Natural killer cell (primary cell): ENCODE measurements around the gene MYCBP. TPM values are rescaled to one million over a fixed set of nuclear protein-coding genes. Genes with fewer than 3 reads are reported as not detected.

Experiments
- ATAC-seq, 3 donors: fragments of 150-1000 bp in 2 of 3; fragments of 200-7000 bp in 1 of 3; cut with Tn5 transposase; 1 replicate in 1 of 3; 2 replicates in 2 of 3; pipeline ENCODE4 v1.10.0; 2021; ENCODE audit warnings: mild to moderate bottlenecking in 2 of 3, moderate library complexity in 2 of 3
- DNase-seq, 2 donors: peaks; one replicate each; pipeline versions ENCODE4 v3.0.0 to v3.0.0-alpha.2; 2013 to 2021; ENCODE audit warnings: mixed read lengths in 1 of 2
- H3K27ac ChIP-seq: one replicate; pipeline ENCODE4 v1.5.1; 2013; ENCODE audit warnings: mild to moderate bottlenecking, low read length
- H3K27me3 ChIP-seq: one replicate; pipeline ENCODE4 v1.6.1; 2013; ENCODE audit warnings: low read length; ENCODE audit not compliant: control insufficient read depth, insufficient read depth
- H3K36me3 ChIP-seq: one replicate; pipeline ENCODE4 v1.6.1; 2013; ENCODE audit warnings: low read length; ENCODE audit not compliant: control insufficient read depth, insufficient read depth
- H3K4me1 ChIP-seq: one replicate; pipeline ENCODE4 v1.6.1; 2013; ENCODE audit warnings: low read length; ENCODE audit not compliant: control insufficient read depth, insufficient read depth
- H3K4me3 ChIP-seq: one replicate; pipeline ENCODE4 v1.5.1; 2013; ENCODE audit warnings: low read length
- H3K9me3 ChIP-seq: one replicate; pipeline ENCODE4 v1.6.1; 2013; ENCODE audit warnings: low read length; ENCODE audit not compliant: control insufficient read depth, insufficient read depth
- H3K27ac Mint-ChIP-seq, 2 donors: one replicate each; pipeline ENCODE4 v1.8.0; 2022; ENCODE audit warnings: mild to moderate bottlenecking in 2 of 2, mixed read lengths in 2 of 2, moderate library complexity in 1 of 2
- H3K27me3 Mint-ChIP-seq, 2 donors: one replicate each; pipeline ENCODE4 v1.8.0; 2022; ENCODE audit warnings: low read depth in 2 of 2, mixed read lengths in 2 of 2
- H3K36me3 Mint-ChIP-seq: one replicate; pipeline ENCODE4 v1.8.0; 2022; ENCODE audit warnings: mixed read lengths
- H3K4me1 Mint-ChIP-seq, 2 donors: one replicate each; pipeline ENCODE4 v1.8.0; 2022; ENCODE audit warnings: mixed read lengths in 2 of 2
- H3K4me3 Mint-ChIP-seq: one replicate; pipeline ENCODE4 v1.8.0; 2022; ENCODE audit warnings: mild to moderate bottlenecking, moderate library complexity, mixed read lengths
- H3K9me3 Mint-ChIP-seq, 2 donors: one replicate each; pipeline ENCODE4 v1.8.0; 2022; ENCODE audit warnings: mixed read lengths in 2 of 2
- CTCF ChIP-seq: fragments of 200-600 bp; IDR thresholded peaks from one replicate; pipeline ENCODE4 v1.8.0; 2022; ENCODE audit warnings: antibody characterized with exemption
- WGBS: methylation state at CpG from one replicate; pipeline ENCODE4 v1.1.7; 2013; ENCODE audit warnings: missing lambda C conversion rate; ENCODE audit not compliant: insufficient coverage; 5-methylcytosine and 5-hydroxymethylcytosine counted together
- intact Hi-C: fragments of 100-400 bp; cut with micrococcal nuclease; formaldehyde crosslinking; loops from one replicate; pipeline ENCODE4 v1.14.2; 2022
- total RNA-seq, 4 donors: library from RNA; stranded (reverse); fragments of 120-200 nt in 1 of 4; gene quantifications; one replicate each; pipeline versions ENCODE4 v1.2.3 to v1.2.4, GENCODE V29; 2013 to 2022

Gene MYCBP
- total RNA-seq, 3 donors from 2014 or later (not counting 1 experiment from before 2014, with no cell fraction given), result 5.7 to 11.4 (median 8.9) TPM

- Mint-ChIP-seq H3K9me3 (no peaks in the 10 kb centered on the region), H3K27ac (no peak overlapping the region), H3K4me1 (peaks cover 21 to 33% of the 10 kb centered on the region in 2 donors), H3K4me3 (no peak overlapping the region), H3K36me3 (no peaks in the 10 kb centered on the region), H3K27me3 (no peaks in the 10 kb centered on the region)
- Histone ChIP-seq H3K4me3 (no peak overlapping the region), H3K27me3 (no peaks in the 10 kb centered on the region), H3K9me3 (no peaks in the 10 kb centered on the region), H3K27ac (no peak overlapping the region), H3K4me1 (peaks cover 7% of the 10 kb centered on the region), H3K36me3 (peaks cover 15% of the 10 kb centered on the region)
- TF ChIP-seq CTCF, result no peak
- DNase-seq (no peak), ATAC-seq (no peak)
- intact Hi-C loops, result no loop called here
- 94% methylated on average over 3 of the region's 4 CpGs for WGBS
Measured at GRCh38 chr1:38865112-38865715, 7.9 kb downstream of the MYCBP start.

DNA sequence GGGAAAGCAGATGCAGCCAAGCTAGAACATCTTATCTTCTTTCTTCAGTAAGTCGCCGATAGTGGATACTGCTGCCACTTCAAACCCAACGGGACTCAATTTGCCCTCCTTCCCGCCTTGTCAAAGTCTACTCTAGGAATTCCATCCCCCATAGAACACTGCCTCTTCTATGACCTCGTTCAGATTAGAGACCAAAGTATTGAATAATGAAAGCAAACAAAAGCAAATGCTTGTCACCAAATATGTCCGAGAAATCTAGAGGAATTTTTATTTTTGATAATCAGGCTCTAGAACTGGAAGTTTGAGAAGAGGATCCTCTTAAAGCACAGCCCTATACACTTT is 12.7 kb downstream of the MYCBP start:
- peak overlapping the region; percentile 65 for H3K4me3 ChIP-seq
- Mint-ChIP-seq H3K36me3 (no peaks in the 10 kb centered on the region), H3K4me1 (peaks cover 25 to 41% of the 10 kb centered on the region in 2 donors)

DNA sequence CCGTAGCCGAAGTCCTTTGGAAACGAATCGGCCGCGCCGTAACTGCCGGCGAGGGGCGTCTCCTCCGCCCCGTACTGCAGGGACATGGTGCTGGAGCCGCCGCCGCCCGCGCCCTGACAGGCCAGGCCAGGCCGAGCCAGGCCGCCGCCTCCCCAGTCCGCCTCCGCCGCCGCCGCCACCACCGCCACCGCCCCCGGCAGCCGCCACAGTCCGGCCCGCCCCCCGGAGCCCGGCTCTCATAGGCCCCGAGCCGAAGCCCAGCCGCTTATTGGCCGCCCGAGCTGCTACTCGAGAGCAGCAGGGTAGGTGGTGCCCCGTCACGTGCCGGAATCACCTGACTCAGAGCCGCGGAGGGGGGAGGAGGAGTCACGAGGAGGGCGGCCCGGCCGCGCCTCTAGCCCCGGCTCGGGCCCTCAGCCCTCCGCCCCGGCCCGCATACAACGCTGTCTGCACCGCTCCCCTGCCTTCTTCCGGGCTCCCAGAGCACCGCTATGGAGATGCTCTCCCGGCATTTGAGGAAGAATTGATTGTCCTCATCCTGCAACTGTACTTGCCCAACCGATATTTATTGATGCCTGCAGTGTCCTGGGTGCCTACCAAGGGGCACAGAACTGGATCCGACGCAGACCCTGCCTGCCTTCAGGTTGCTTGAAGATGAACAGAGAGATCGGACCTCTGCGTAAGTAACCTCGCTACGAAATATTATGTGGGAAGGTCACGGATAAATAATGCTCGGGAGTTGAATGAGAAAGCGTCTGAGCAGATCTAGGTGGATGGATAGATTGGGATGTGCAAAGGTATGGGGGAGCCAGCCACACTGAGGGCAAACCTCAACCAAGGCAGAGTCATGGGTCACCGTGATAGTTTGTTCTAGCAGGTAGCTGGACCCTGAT is 13.3 kb downstream of the MYCBP start, which contains the start of gene RRAGC:
Gene RRAGC (minus strand): TSS at position 212 of the 893 bp plus-strand sequence. CDS start 126 bp downstream, at position 86.
- H3K36me3 ChIP-seq, result peaks cover 20% of the 10 kb centered on the region
- H3K27ac ChIP-seq, result peak within 1 kb of the TSS; percentile 62
- intact Hi-C loops, result loop anchor here (1.0 to 2.0 kb wide), 2 partner anchors 13 to 167 kb away; partner anchors contain the start of genes MYCBP and NDUFS5
- H3K4me1 Mint-ChIP-seq, result peaks cover 25 to 41% of the 10 kb centered on the region in 2 donors
- H3K27me3 ChIP-seq, result no peaks in the 10 kb centered on the region
- peak within 1 kb of the TSS; percentile 94 for H3K4me3 Mint-ChIP-seq
- no peaks in the 10 kb centered on the region for H3K27me3 Mint-ChIP-seq
- peak; percentile 95 to 99 (median 97) for ATAC-seq
- H3K4me3 ChIP-seq, result peak within 1 kb of the TSS; percentile 77
- peak; percentile 97 to 98 for DNase-seq
- no peaks in the 10 kb centered on the region for H3K9me3 Mint-ChIP-seq
- H3K4me1 ChIP-seq, result peaks cover 27% of the 10 kb centered on the region
- TF ChIP-seq CTCF, result no peak
- no peaks in the 10 kb centered on the region for H3K36me3 Mint-ChIP-seq
- peak within 1 kb of the TSS; percentile 83 to 88 for H3K27ac Mint-ChIP-seq
- no peaks in the 10 kb centered on the region for H3K9me3 ChIP-seq
- under 1% methylated on average over 70 of the region's 70 CpGs for WGBS

More for the DNA sequence above, 12.7 kb downstream of the MYCBP start:
- Histone ChIP-seq H3K27ac (no peak overlapping the region), H3K4me1 (peaks cover 27% of the 10 kb centered on the region), H3K9me3 (no peaks in the 10 kb centered on the region), H3K27me3 (no peaks in the 10 kb centered on the region), H3K36me3 (peaks cover 19% of the 10 kb centered on the region)
- intact Hi-C loops, result no loop called here
- no peak for TF ChIP-seq CTCF
- Mint-ChIP-seq H3K27me3 (no peaks in the 10 kb centered on the region), H3K9me3 (no peaks in the 10 kb centered on the region), H3K27ac (peak overlapping the region; percentile 83 to 88), H3K4me3 (peak overlapping the region; percentile 94)
- no peak for DNase-seq
- WGBS, result 12% methylated on average over 5 of the region's 6 CpGs
- no peak for ATAC-seq
